ENCODE data around the gene CHAT.

GRCh38 chr10:49595003-49595712, 18.7 kb upstream of the CHAT start:
- no peak for TF ChIP-seq ZNF70 (CRISPR knock-in tag; IDR thresholded peaks at IDR 0.05)
- TF ChIP-seq ZNF8 (CRISPR knock-in tag; IDR thresholded peaks at IDR 0.05): no peak
- TF ChIP-seq RARB (CRISPR knock-in tag; IDR thresholded peaks at IDR 0.05): no peak
- no peak for TF ChIP-seq CSRNP3 (CRISPR knock-in tag; IDR thresholded peaks at IDR 0.05)
- TF ChIP-seq ARNTL (CRISPR knock-in tag; IDR thresholded peaks at IDR 0.05; ENCODE audit: borderline replicate concordance, low read depth): no peak
- TF ChIP-seq CREB5 (CRISPR knock-in tag; IDR thresholded peaks at IDR 0.05; ENCODE audit: low read depth): no peak

Measured in SK-N-SH treated with all-trans-retinoic acid at 6 μM for 48 hours (cell line).